B cell (primary cell): ENCODE measurements around the gene ANK3. TPM values are rescaled to one million over a fixed set of nuclear protein-coding genes. Genes with fewer than 3 reads are reported as not detected.

Experiments
- ATAC-seq: fragments of 200-7000 bp; cut with Tn5 transposase; one replicate; pipeline ENCODE4 v1.10.0; 2021; ENCODE audit warnings: low read depth, mild to moderate bottlenecking, moderate number of reproducible peaks, moderate library complexity
- CTCF ChIA-PET: fragments of 350-600 bp; sonication (Branson Sonifier 250); formaldehyde crosslinking; loops from one replicate; lab custom pipeline; 2021; ENCODE audit warnings: antibody characterized with exemption, inconsistent platforms; lab: Charles Lee
- POLR2A ChIA-PET: fragments of 350-600 bp; sonication (Branson Sonifier 250); formaldehyde crosslinking; loops from one replicate; lab custom pipeline; 2021; ENCODE audit warnings: antibody characterized with exemption; lab: Charles Lee
- DNase-seq: peaks from one replicate; pipeline ENCODE4 v3.0.0; 2013
- H2AFZ ChIP-seq: 2 replicates; pipeline ENCODE4 v1.6.1; 2012; ENCODE audit warnings: mild to moderate bottlenecking, low read depth, low read length; ENCODE audit not compliant: insufficient read depth, poor library complexity, severe bottlenecking
- H3K27ac ChIP-seq, 2 donors: 1 replicate in 1 of 2; 2 replicates in 1 of 2; pipeline ENCODE4 v1.5.1; 2012 to 2013; ENCODE audit warnings: low read length in 2 of 2, mild to moderate bottlenecking in 2 of 2, moderate library complexity in 1 of 2
- H3K27me3 ChIP-seq, 4 experiments: fragments of 200-600 bp in 1 of 4; sonication (generic) in 1 of 4; replicated peaks in 1 of 4; 1 replicate in 2 of 4; 2 replicates in 2 of 4; pipeline versions ENCODE4 v1.6.1 to v1.7.0; 2013 to 2016; ENCODE audit warnings: low read length in 3 of 4, mild to moderate bottlenecking in 2 of 4, mixed read lengths in 1 of 4, moderate library complexity in 1 of 4; ENCODE audit not compliant: insufficient read depth in 4 of 4, control insufficient read depth in 3 of 4; ENCODE audit errors: control extremely low read depth in 1 of 4
- H3K36me3 ChIP-seq, 2 experiments: replicated peaks in 1 of 2; 1 replicate in 1 of 2; 2 replicates in 1 of 2; pipeline versions ENCODE4 v1.6.1 to v1.7.1; 2013; ENCODE audit warnings: low read length in 1 of 2; ENCODE audit not compliant: insufficient read depth in 2 of 2, control insufficient read depth in 1 of 2; ENCODE audit errors: control extremely low read depth in 1 of 2, extremely low read depth in 1 of 2
- H3K4me1 ChIP-seq, 2 donors: fragments of 200-600 bp in 1 of 2; sonication (generic) in 1 of 2; 1 replicate in 1 of 2; 2 replicates in 1 of 2; pipeline versions ENCODE4 v1.5.1 to v1.6.1; 2013 to 2017; ENCODE audit warnings: low read length in 2 of 2; ENCODE audit not compliant: control insufficient read depth in 2 of 2, insufficient read depth in 2 of 2
- H3K4me2 ChIP-seq: replicated peaks from 2 replicates; pipeline ENCODE3; 2012; ENCODE audit warnings: mild to moderate bottlenecking, low read depth, low read length; ENCODE audit not compliant: poor library complexity, severe bottlenecking
- H3K4me3 ChIP-seq, 5 experiments: fragments of 200-600 bp in 1 of 5; sonication (generic) in 1 of 5; 1 replicate in 3 of 5; 2 replicates in 2 of 5; pipeline versions ENCODE4 v1.5.1 to v1.7.0; 2011 to 2016; ENCODE audit warnings: low read length in 4 of 5, mild to moderate bottlenecking in 4 of 5, low read depth in 2 of 5, control low read depth in 1 of 5, moderate library complexity in 1 of 5; ENCODE audit not compliant: insufficient read depth in 1 of 5; ENCODE audit errors: control extremely low read depth in 1 of 5, extremely low read depth in 1 of 5
- H3K79me2 ChIP-seq: fragments of 200-600 bp; sonication (generic); one replicate; pipeline ENCODE4 v1.6.0; 2016; ENCODE audit warnings: low read length; ENCODE audit not compliant: control insufficient read depth, insufficient read depth
- H3K9ac ChIP-seq: fragments of 200-600 bp; sonication (generic); 2 replicates; pipeline ENCODE4 v1.6.1; 2017; ENCODE audit warnings: mild to moderate bottlenecking, low read length, moderate library complexity
- H3K9me3 ChIP-seq, 3 donors: one replicate each; pipeline versions ENCODE4 v1.6.1 to v1.7.1; 2013; ENCODE audit warnings: low read length in 2 of 3; ENCODE audit not compliant: control insufficient read depth in 2 of 3, insufficient read depth in 1 of 3; ENCODE audit errors: control extremely low read depth in 1 of 3
- H4K20me1 ChIP-seq: 2 replicates; pipeline ENCODE4 v1.6.0; 2012; ENCODE audit warnings: mild to moderate bottlenecking, low read length; ENCODE audit not compliant: insufficient read depth, control insufficient read depth, poor library complexity, severe bottlenecking
- H3K27ac Mint-ChIP-seq: one replicate; pipeline ENCODE4 v1.8.0; 2021; ENCODE audit warnings: mixed read lengths
- H3K27me3 Mint-ChIP-seq: one replicate; pipeline ENCODE4 v1.8.0; 2021; ENCODE audit warnings: mixed read lengths
- H3K4me1 Mint-ChIP-seq: one replicate; pipeline ENCODE4 v1.8.0; 2021; ENCODE audit warnings: mixed read lengths
- H3K4me3 Mint-ChIP-seq: one replicate; pipeline ENCODE4 v1.8.0; 2021; ENCODE audit warnings: mixed read lengths
- H3K9me3 Mint-ChIP-seq: one replicate; pipeline ENCODE4 v1.8.0; 2022; ENCODE audit warnings: mixed read lengths; ENCODE audit not compliant: insufficient read depth
- CTCF ChIP-seq: fragments of 200-600 bp; IDR thresholded peaks from one replicate; pipeline ENCODE4 v1.8.0; 2022; ENCODE audit warnings: antibody characterized with exemption, mild to moderate bottlenecking
- EZH2 ChIP-seq: IDR thresholded peaks from 2 replicates; pipeline ENCODE4 v1.6.1; 2012; ENCODE audit warnings: borderline replicate concordance, low read depth, mild to moderate bottlenecking, moderate library complexity, low read length; ENCODE audit not compliant: insufficient read depth, poor library complexity, severe bottlenecking
- WGBS: methylation state at CpG from one replicate; pipeline ENCODE4 v1.1.5; 2013; ENCODE audit warnings: missing lambda C conversion rate; ENCODE audit not compliant: insufficient coverage; 5-methylcytosine and 5-hydroxymethylcytosine counted together
- intact Hi-C: fragments of 100-400 bp; cut with micrococcal nuclease; formaldehyde crosslinking; loops from one replicate; pipeline ENCODE4 v1.10.0; 2022
- polyA plus RNA-seq: library from polyadenylated mRNA; depleted of rRNA; stranded (reverse); fragments of >200 nt; gene quantifications from 2 replicates; pipeline ENCODE4 v1.2.3, GENCODE V29; 2012
- total RNA-seq, 2 donors: library from RNA; stranded (reverse); fragments of 120-200 nt in 1 of 2; gene quantifications; 1 replicate in 1 of 2; 2 replicates in 1 of 2; pipeline versions ENCODE4 v1.2.3 to v1.2.4, GENCODE V29; 2013 to 2022

Gene ANK3
- total and polyA plus RNA-seq, 2 donors (not counting 1 experiment from before 2014, with no cell fraction given) = 4.9 to 21.6 TPM

GRCh38 chr10:60299390-60299778, 90.3 kb downstream of the ANK3 start:
- H3K79me2 ChIP-seq = no peaks in the 10 kb centered on the region
- H3K4me2 ChIP-seq = no peak overlapping the region
- no peak for ATAC-seq
- no peak overlapping the region for H3K9ac ChIP-seq
- Mint-ChIP-seq H3K27ac (no peak overlapping the region), H3K27me3 (no peaks in the 10 kb centered on the region), H3K4me3 (no peak overlapping the region), H3K9me3 (no peaks in the 10 kb centered on the region), H3K4me1 (no peaks in the 10 kb centered on the region)
- DNase-seq = no peak
- ChIA-PET CTCF (interaction anchor here (0.9 kb wide), 1 partner anchor 9 kb away, joined by 4 read pairs; no protein-coding TSS in a partner anchor), POLR2A (no interaction called here)
- H3K9me3 ChIP-seq = no peaks in the 10 kb centered on the region
- TF ChIP-seq EZH2 = no peak
- no peak for TF ChIP-seq CTCF
- H3K27ac ChIP-seq = no peak overlapping the region
- intact Hi-C loops = no loop called here
- no peaks in the 10 kb centered on the region for H4K20me1 ChIP-seq
- H3K4me3 ChIP-seq = no peak overlapping the region
- H3K27me3 ChIP-seq = no peaks in the 10 kb centered on the region
- no peak overlapping the region for H2AFZ ChIP-seq
- no CpG with 5 or more reads among the region's 1 CpG for WGBS
- no peaks in the 10 kb centered on the region for H3K36me3 ChIP-seq
- H3K4me1 ChIP-seq = no peaks in the 10 kb centered on the region

DNA sequence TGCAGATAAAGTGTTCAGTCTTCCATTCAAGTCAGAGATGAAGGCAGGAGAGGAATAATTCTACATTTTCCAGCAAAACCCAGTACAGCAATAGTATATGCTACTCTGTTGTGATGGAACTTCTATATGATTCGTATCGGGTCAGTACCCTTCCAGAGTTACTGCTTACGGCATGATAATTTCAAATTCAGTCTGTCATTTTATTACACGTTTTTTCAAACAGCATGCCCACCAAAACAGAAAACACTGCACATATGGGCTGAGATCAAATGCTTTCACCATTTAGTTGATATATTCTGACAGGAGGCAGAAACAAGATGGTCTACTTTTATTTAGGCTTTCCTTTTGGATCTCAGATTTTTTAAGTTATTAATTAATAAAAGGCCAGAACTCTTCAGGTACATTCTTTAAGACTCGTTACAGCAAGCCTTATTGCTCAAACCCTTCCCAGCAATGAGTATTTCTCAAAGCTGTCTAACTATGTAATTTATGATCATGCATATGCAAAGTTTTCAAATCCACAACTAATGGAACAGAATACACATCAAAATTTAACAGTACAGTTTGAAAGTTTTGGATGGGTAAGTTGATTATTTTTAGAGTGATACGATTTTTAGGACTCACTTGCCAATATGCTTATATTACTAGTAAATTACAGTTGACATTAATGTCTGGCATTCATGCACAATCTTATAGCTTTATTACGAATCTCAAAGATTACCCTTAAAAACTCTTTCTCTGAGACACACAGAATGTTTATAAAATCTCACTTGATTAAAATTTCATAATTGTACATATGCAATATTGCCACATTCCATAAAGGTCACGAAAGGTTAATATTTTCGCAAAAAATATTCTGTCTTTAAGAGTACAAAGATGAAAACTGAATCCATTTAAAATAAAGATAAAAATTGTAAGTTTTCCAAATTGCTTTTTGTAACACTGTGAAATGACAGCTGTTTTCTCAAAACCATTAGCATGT, 91.0 kb downstream of the ANK3 start:
- POLR2A ChIA-PET = no interaction called here
- Mint-ChIP-seq H3K27me3 (no peaks in the 10 kb centered on the region), H3K27ac (no peak overlapping the region), H3K4me1 (no peaks in the 10 kb centered on the region), H3K4me3 (no peak overlapping the region), H3K9me3 (no peaks in the 10 kb centered on the region)
- Histone ChIP-seq H3K27ac (no peak overlapping the region), H3K27me3 (no peaks in the 10 kb centered on the region), H3K4me2 (no peak overlapping the region), H3K4me3 (no peak overlapping the region), H3K9me3 (no peaks in the 10 kb centered on the region), H3K4me1 (no peaks in the 10 kb centered on the region), H3K36me3 (no peaks in the 10 kb centered on the region), H3K79me2 (no peaks in the 10 kb centered on the region), H2AFZ (no peak overlapping the region), H3K9ac (no peak overlapping the region), H4K20me1 (no peaks in the 10 kb centered on the region)
- intact Hi-C loops = no loop called here
- no peak for ATAC-seq
- TF ChIP-seq CTCF (no peak), EZH2 (no peak)
- CTCF ChIA-PET = interaction anchor here (0.9 kb wide), 1 partner anchor 9 kb away, joined by 4 read pairs; no protein-coding TSS in a partner anchor
- DNase-seq = no peak
- WGBS = 100% methylated on average over 4 of the region's 9 CpGs
